GM21381 (cell line): Measurements from ENCODE around the gene RARRES1.

Experiments used
- ATAC-seq: cut with Tn5 transposase; IDR thresholded peaks from one replicate; pipeline ENCODE4 v1.9.1; 2021; ENCODE audit warnings: mild to moderate bottlenecking, moderate library complexity; ENCODE audit not compliant: unreplicated experiment

RARRES1 gene, protein sequence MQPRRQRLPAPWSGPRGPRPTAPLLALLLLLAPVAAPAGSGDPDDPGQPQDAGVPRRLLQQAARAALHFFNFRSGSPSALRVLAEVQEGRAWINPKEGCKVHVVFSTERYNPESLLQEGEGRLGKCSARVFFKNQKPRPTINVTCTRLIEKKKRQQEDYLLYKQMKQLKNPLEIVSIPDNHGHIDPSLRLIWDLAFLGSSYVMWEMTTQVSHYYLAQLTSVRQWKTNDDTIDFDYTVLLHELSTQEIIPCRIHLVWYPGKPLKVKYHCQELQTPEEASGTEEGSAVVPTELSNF

DNA sequence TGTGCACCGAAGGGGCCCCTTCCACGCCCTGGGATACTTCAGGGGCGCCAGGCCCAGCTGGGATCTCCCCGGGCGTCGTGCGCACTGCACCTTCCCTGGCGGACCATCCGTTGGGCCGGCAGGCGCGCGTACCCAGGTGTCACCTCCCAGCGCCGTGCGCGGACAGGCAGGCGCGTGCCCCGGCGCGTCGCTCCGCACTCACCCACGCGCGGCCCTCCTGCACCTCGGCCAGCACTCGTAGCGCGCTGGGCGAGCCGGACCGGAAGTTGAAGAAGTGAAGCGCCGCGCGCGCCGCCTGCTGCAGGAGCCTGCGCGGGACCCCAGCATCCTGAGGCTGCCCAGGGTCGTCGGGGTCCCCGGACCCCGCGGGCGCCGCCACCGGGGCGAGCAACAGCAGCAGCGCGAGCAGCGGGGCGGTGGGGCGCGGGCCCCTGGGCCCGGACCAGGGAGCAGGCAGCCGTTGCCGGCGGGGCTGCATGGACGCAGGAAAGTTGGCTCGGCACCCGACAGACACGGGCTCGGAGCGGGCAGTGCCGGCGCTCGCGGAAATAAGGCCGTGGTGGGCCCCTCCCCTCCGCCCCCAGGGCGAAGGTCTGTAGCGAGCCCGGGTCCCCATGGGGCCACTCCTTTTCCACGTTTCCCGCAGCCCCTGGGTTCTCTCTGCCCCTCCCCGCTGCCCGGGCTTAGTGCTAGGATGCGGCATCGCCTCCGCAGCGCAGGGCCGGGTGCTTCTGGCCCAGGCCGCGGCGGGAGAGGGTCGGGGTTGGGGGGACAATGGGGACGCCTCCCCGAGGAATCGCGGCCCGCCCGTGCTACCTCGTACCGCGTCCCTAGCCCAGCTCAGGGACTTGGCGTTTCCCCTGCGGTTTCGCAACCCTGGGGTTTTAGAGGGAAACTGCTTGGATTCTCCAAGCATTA is at the start of gene RARRES1:
Gene RARRES1, minus strand, starts transcription at position 520 of the 918 bp plus-strand sequence. Its CDS starts 42 bp downstream, at position 478.
- ATAC-seq = peak; percentile 82

DNA sequence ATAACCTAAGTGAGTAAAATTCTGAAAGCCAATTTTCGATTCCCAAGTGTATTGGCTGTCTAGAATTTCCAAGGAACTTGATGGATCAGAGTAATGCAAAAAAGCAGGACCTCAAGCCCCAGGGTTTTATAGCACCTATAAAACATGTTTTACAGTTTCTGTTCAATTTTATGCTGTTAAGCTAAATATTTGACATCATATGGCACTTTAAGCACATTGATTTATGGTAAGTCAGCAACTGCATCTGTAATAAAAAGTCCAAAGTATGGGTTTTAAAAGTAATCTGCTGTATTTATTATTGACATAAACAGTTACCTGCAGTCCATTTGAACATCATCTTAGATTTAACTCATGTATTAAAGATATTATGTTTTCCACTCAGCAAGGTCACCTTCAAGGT is 49.6 kb upstream of the RARRES1 start:
- no peak for ATAC-seq

DNA sequence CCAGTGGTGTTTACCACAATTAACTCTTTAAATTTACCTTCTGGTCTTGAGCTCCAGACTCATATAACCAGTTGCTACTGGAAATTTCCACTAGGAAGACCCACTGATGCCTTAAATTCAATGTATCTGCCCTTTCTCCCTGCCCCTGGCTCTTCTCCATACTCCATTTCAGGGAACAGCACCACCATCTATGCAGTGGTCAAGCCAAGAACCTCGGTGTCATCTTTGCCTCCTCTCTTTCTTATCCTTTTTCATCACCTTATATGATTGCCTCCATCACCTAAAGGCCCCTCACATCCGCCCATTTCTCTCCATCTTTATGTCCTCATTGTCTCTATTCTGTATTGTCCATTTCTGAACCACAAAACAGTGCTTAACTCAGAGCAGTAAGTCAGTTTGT is 48.9 kb upstream of the RARRES1 start:
- ATAC-seq = no peak

DNA sequence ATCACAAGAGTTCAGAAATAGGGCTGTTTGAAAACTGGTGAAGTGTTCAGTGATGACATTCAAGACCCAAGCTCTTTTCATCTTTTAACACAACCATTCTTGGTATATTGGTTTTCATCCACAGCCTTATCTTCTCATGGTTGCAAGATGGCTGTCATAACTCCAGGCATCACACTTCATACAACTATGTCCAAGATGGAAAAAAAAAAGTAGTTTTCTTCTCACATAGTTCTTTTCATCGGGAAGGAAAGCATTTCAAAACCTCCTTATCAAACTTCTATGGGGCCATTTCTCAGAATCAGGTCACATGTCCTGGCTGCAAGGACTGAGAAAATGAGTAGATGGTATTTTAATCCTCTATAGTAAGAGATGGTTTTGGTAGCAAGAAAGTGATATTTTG is 48.5 kb upstream of the RARRES1 start:
- ATAC-seq = no peak

DNA sequence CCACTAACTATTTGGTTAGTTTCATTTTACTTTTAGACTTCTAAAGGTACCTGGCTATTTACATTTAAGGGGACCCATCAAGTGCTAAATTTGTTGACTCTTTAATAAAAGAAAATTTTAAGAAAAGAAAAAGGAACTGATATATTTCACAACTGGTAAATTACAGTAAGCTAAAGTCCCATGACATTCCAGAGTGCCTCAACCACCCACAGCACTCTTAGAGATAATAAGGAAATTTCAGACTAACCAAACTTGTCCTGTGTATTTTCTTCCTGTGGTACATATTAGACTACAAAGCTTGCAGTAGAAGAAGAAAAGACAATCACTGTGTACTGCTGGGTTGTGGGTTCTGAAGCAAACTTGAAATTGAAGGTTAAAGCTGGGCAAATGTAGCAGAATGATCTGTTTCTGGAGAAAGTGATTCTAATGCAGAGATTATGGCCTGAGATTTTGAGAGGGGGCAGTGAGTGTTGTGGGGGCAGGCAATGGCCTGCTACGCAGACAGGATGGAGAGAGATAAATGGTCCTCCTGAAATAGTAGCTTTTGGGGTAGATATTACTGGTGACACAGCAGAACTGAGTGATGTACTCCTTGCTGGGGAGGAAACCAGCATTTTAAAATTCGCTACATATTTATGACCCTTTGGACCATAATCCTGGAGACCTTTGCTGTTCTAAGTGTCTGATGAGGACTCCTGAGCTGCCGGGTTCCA is 45.1 kb upstream of the RARRES1 start:
- ATAC-seq = no peak

DNA sequence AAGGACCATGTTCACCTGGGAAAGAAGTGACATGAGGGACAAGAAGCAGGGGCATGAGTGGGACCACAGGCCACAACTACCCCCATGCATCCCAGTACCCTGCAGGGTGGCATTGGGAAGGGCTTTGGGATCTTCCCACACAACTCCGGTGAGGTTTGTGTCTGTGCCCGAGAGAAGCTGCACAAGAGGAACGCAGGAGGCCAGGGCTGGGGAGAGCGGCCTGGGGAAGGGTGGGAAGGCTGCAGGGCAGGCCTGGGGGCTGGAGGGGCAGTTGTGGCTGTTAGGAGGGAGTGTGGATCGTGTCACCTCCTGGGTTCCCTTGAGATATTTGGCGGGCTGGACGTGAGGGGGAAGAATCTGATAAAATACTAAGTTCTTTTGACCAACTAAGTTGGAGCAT is 44.3 kb upstream of the RARRES1 start:
- ATAC-seq = no peak

DNA sequence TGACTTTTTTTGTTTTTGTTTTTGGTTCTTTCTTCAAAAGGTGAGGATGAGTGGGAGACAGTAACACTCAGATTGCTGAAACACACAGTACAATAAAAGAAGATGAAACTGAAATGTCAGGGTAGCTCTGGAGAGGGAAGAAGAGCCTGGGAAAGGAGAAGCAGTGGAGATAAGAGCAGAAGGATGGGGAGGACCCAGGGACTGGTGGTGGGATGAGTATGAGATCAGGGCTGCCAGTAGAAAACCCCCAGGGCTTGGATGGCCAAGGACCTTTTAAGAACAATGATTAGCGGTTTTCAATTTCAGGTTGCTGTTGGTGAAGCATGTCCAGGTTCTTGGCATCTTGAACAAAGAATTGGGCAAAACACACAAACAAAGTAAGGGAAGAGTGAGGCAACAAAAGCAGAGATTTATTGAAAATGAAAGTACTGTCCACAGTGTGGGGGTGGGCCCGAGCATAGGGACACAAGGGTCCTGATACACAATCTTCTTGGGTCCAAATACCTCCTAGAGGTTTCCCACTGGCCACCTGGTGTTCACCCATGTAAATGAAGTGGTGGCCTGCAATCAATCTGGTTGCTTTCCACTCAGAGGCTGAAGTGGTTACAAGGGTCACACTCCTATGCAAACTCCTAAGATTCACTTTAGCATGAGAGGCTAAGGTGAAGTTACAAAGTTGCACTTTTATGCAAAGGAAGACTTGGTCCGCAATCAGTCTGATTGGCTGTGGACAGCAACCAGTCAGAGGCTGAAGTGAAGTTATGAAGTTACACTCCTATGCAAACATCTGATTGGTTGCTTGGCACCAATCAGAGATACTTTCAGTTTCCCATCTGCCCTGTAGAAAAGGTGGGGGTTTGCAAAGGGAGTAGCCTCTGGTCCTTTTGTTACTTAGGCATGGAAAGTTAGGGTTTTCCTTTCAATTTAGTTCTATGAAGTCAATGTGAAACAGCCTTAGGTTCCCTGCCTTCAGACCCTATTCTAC is 43.5 kb upstream of the RARRES1 start:
- peak; percentile 54 for ATAC-seq

DNA sequence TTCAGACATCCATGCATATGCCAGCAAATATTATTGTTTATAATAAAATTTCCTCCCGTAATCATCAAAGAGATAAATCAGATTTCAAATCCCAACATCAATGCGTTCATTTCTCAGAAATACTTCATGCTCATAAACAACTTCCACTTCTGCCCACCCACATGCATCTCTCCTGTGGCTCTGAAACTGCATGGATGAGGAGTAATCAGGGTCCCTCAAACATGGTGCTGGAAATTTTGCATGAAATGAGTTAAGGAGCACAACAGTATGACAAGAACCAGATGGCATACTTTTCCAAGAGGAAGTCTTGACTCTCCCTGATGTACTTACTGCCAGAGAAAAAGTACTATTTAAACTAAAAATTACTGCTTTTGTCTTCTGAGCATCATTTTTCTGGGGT is 42.7 kb upstream of the RARRES1 start:
- ATAC-seq = no peak

DNA sequence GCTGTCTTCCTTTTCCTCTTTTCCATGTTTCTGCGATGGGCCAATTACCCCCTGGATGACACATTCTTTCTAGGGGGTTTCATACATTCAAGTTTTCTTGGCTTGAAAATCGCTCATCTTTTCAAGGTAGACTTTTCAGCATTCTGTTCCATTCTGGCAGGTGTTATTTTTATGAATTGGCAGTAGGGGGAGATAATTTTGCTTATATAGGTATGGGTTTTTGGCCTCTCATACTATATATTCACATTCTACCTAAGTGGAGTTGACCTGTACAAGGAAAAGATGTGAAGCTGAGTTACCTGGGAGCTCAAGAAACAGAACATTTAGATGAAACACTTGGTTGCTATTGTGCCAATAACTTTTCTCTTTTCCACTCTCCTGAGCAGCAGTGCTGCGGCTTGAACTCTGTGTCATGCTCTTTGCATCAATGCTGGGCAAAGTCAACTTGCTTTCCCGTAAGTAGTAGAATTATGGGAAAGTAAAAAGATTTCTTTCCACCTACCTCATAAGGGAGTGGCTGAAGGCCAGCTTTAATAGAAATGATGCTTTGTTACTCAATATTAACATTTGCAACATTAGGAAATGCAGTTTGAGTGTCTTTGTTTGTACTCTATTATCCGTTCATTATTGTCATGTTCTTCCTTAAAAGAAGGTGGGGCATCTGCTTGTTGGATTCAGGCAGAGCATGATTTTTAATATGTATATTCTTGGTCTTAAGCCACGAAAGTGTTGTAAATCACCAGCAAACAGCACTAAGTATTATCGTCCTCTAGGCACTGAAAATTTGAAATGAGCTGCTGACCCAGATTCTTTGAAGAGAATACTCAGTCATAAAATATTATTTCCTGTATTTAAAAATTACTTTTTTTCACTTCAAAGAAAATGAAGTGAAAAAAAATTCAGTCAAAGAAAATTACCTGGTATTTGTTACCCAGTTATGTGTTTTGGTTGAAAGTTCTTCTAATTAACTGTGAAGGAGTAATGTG is 41.9 kb upstream of the RARRES1 start:
- no peak for ATAC-seq

DNA sequence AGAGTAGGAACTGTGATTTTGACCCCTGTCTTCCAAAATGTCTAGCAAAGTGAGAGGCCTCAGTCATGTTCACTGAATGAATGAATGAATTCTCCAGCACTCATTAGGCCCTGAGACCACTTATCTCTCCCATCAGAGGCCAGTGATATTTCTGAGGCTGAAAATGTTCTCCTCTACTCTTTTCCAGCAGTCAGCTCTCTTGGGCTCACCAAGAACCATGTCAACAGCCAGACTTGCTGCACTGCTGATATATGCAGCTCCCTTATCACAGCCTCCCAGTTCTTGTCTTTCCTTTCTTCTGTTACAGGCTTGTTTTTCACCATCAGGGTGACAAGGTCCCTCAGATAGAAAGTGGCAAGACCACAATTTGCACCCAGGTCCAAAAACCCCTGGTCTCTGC is 40.9 kb upstream of the RARRES1 start:
- no peak for ATAC-seq

DNA sequence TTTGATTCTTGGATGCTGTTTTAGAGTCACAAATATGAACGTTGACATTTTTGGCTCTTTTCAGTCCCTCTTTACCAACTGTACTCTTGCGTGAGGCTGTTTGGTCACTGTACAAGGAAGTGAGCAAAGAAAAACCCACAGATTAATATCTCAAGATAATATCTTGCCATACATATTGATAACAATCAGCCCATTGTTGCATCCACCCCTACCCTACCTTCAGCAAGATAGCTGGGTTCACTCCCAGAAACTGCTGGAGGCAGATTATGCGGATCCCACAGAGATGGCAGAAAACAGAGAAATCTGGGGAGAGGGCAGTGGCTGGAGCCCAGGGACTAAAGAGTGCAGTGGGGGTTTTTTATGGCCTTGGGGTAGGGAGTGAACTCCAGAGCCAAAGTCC is 39.7 kb upstream of the RARRES1 start:
- no peak for ATAC-seq

DNA sequence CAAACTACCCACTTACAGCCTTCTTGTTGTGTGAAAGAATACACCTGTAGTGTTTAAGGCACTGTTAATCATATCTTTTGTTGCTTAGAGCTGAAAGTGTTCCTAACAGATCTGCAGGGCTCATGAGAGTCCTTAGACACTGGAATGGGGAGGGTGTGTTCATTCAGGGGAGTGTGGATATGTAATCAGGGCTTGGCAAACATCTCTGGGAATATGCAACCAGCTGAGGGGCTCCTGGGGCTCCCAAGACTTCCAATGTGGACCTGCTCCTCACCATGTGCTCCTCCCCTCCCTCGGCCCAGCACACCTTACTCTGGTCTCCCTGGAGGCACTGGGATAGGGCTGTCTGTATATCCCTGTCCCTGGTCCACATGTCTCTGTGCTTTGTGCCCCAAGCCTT is 39.3 kb upstream of the RARRES1 start:
- ATAC-seq = no peak

DNA sequence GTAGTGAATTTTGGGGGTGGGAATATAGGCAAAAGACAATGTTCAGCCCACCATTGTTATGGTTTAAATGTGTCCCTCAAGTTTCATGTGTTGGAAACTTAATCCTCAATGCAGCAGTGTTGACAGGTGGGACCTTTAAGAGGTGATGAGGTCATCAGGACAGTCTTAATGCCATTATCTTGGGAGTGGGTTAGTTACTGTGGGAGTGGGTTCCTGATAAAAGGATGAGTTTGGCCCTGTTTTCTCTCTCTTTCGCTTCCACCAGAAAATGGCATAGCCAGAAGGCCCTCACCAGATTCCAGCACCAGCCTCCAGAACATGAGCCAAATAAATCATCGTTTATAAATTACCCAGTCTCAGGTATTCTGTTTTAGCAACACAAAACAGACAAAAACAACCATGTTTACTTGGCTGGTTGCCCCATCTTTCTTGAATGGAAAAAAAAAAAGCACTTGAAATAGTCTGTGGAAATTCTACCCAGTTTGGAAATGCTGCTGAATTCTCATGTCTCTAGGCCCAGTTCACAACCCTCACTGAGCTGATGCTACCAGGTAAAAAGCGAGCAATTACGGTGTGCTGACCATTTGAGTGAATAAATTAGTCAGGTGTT is 38.6 kb upstream of the RARRES1 start:
- ATAC-seq = no peak

DNA sequence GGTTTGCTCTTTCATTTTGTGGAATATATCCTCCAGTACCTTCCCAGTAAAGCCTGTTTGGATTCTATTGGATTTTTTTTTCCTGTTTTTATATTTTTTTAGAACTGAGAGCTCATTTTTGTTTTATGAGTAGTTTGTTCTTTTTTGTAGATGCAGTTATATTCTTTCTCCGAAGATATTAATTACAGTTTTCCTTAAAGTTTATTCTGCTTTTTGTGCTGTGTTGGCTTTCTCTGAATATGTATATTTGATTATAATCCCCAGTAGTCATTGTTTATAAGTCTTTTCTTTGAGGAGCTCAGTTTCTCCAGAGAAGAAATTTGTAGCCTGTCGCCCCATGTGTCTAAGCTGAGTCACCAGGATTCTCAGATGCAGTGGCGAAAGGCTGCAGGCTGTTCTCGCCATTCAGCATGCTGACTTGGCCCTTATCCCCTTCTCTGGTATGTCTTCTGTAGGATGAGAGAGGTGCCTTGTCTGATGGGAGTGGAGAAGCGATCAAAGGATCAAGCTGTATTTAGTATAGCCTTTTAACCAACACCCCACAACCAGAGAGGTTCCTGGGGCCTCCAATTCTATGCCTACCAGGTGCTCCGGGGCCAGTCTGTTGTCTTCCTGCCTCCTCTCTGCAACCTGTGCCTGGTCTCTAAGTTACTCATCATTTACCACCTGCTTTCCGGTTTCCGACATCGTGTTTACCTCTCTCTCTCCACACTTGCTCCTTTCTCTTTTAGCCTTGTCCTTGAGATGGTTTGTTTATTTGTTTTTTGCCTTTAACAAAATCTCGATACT is 37.9 kb upstream of the RARRES1 start:
- no peak for ATAC-seq

DNA sequence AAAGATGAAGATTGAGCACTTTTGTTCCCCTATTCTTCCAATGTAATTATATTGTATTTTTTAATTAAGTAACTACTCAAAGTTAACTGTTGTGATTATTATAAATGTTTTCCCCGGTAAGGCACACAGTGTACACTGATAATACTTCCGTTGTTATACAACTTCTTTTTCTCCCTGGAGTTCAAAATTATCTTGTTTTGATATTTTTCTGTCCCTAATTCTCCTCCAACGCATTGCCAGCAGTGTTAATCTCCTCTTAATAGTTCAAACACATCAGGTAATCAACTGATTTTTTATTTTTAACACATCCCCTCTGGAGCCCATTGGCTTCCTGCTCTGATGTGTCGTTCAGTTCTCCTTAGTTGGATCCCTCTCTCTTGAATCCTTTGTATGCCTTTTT is 37.3 kb upstream of the RARRES1 start:
- ATAC-seq = no peak

DNA sequence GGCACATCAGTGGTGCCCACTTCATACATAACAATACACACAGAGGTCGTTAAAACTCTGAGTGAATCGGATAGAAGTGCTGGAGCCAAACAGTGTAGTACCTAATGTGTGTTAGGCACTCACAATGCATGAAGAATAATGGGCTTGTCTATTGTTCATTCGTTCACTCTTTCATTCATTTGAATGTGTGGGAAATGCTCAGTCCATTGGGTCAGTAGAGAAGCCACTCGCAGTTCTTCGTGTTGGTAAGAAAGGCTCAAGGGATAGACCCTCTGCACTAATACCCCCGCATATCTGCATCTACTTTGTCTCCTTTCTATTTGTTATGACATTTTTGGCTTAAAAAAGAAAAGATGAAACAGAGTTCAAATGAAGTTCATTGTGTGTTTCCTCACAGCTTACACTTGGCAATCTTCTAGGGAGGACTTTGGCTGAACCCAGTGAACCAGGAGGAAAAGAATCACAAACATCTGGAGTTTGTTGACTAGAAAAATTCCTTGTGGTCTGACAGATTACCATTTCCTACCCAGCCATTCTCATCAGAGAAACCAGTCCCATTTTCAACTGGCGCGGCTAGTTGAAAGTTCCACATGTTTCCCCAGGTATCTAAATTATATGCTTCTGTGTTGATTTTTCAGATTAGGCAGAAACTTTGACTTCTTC is 36.8 kb upstream of the RARRES1 start:
- no peak for ATAC-seq

DNA sequence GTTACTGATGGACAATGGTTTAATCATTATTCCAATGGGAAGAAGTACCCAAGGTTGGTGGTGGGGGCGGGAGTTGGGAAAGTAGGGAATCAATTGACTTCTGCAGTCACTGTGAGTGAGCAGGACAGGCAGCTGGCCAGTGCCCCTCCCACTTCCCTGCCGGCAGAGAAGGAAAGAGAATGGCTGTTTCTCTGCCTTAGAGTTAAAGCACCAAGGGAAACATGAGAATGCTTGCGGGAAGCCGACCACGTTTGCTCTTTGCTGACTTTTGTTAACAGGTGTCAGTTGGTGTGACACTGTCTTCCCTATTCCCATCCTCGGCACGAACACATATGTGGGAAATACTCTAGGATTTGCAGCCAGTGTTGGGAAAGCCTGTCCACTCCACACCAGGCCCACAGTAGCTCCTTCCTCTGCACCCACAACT is 36.1 kb upstream of the RARRES1 start:
- ATAC-seq = no peak
